ENCODE results near the gene INMT.

Gene INMT

DNA sequence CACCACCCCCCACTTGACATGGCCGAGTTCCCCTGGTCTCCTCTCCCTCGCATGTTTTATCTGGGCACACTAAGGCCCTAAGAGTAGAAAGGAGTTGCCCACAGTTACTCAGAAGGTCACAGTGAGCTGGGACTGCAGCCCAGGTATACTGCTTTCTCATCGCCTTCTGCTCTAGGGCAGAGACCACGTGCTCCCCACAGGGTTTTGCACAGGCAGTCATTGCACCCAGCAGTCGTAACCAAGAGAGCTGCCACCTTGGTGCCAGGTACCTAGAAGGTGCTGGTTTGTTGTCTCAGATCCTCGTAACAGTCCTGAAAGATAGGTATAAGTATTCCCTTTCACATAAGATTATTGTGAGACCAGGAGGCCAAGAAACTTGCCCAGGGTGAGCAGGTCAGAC lies 21.0 kb downstream of the INMT start:
- Histone ChIP-seq H3K9me3 (ENCODE audit: low read length) (no peaks in the 10 kb centered on the region), H3K27me3 (ENCODE audit: insufficient read depth, low read length) (no peaks in the 10 kb centered on the region), H3K4me1 (ENCODE audit: insufficient read depth, low read length, severe bottlenecking) (peaks cover 13% of the 10 kb centered on the region), H3F3A (ENCODE audit: insufficient read depth, low read length) (no peaks in the 10 kb centered on the region), H3K27ac (ENCODE audit: low read depth, low read length, poor library complexity, severe bottlenecking) (no peak overlapping the region), H3K79me2 (ENCODE audit: insufficient read depth, low read length) (no peaks in the 10 kb centered on the region), H3K9me2 (ENCODE audit: low read depth, low read length) (no peaks in the 10 kb centered on the region), H3K4me3 (ENCODE audit: low read depth, low read length, poor library complexity, severe bottlenecking) (no peak overlapping the region), H3K4me2 (ENCODE audit: low read length) (no peak overlapping the region), H3K36me3 (ENCODE audit: insufficient read depth, low read length) (no peaks in the 10 kb centered on the region; the same call in 1 of the 2 replicates), H2AFZ (ENCODE audit: low read length) (no peak overlapping the region), H4K20me1 (ENCODE audit: insufficient read depth, low read length) (no peaks in the 10 kb centered on the region), H3K9ac (ENCODE audit: low read length) (no peak overlapping the region)
- TF ChIP-seq, protein P1, sequence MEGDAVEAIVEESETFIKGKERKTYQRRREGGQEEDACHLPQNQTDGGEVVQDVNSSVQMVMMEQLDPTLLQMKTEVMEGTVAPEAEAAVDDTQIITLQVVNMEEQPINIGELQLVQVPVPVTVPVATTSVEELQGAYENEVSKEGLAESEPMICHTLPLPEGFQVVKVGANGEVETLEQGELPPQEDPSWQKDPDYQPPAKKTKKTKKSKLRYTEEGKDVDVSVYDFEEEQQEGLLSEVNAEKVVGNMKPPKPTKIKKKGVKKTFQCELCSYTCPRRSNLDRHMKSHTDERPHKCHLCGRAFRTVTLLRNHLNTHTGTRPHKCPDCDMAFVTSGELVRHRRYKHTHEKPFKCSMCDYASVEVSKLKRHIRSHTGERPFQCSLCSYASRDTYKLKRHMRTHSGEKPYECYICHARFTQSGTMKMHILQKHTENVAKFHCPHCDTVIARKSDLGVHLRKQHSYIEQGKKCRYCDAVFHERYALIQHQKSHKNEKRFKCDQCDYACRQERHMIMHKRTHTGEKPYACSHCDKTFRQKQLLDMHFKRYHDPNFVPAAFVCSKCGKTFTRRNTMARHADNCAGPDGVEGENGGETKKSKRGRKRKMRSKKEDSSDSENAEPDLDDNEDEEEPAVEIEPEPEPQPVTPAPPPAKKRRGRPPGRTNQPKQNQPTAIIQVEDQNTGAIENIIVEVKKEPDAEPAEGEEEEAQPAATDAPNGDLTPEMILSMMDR (IDR thresholded peaks at IDR 0.05; ENCODE audit: low read length): no peak
- no peak for TF ChIP-seq EZH2 (IDR thresholded peaks at IDR 0.05; ENCODE audit: borderline replicate concordance, low read length)

DNA sequence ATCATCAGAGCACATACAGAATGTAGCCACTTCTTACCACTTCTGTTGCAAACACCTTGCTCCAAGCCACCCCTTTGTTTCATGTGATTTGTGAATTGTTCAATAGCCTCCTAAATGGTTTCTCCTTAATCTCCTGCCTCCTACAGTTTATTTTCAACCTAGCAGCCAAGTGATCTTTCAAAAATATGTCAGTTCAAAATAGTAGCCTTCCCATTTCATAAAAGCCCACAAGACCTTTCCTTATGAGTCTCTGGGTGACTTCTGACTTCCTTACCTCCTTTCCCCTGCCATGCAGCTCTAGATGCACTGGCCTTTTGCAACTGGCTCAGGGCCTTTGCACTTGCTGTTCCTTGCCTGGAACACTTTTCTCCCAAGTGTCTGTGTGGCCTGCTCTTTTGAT lies 24.1 kb downstream of the INMT start:
- TF ChIP-seq, protein P1 (IDR thresholded peaks at IDR 0.05; ENCODE audit: low read length): no peak
- no peak for TF ChIP-seq EZH2 (IDR thresholded peaks at IDR 0.05; ENCODE audit: borderline replicate concordance, low read length)
- Histone ChIP-seq H3K9ac (ENCODE audit: low read length) (no peak overlapping the region), H3K36me3 (ENCODE audit: insufficient read depth, low read length) (no peaks in the 10 kb centered on the region; the same call in 1 of the 2 replicates), H2AFZ (ENCODE audit: low read length) (no peak overlapping the region), H3K4me3 (ENCODE audit: low read depth, low read length, poor library complexity, severe bottlenecking) (no peak overlapping the region), H3K9me2 (ENCODE audit: low read depth, low read length) (no peaks in the 10 kb centered on the region), H3K9me3 (ENCODE audit: low read length) (no peaks in the 10 kb centered on the region), H3K4me2 (ENCODE audit: low read length) (no peak overlapping the region), H3K4me1 (ENCODE audit: insufficient read depth, low read length, severe bottlenecking) (peaks cover 9% of the 10 kb centered on the region), H3K27me3 (ENCODE audit: insufficient read depth, low read length) (no peaks in the 10 kb centered on the region), H3K27ac (ENCODE audit: low read depth, low read length, poor library complexity, severe bottlenecking) (no peak overlapping the region), H3K79me2 (ENCODE audit: insufficient read depth, low read length) (no peaks in the 10 kb centered on the region), H4K20me1 (ENCODE audit: insufficient read depth, low read length) (no peaks in the 10 kb centered on the region), H3F3A (ENCODE audit: insufficient read depth, low read length) (no peaks in the 10 kb centered on the region)

DNA sequence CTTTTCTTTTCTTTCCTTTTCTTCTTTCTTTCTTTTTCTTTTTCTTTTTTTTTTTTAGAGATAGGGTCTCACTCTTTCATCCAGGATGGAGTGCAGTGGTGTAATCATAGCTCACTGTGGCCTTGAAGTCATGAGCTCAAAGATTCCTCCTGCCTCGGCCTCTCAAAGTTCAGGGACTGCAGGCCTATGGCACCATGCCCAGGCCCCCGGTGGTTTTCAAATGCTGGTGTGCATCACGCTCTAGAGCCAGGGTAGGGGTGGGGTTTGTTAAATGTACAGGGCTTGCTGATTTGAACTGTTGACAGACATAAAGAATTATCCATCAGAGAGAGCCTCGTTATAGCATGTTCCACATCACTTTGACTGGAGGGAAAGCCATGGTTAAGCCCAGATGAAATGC lies 25.0 kb downstream of the INMT start:
- Histone ChIP-seq H3K4me2 (ENCODE audit: low read length) (no peak overlapping the region), H3K27me3 (ENCODE audit: insufficient read depth, low read length) (no peaks in the 10 kb centered on the region), H3K9ac (ENCODE audit: low read length) (no peak overlapping the region), H3K9me3 (ENCODE audit: low read length) (no peaks in the 10 kb centered on the region), H3K36me3 (ENCODE audit: insufficient read depth, low read length) (peaks cover 2% of the 10 kb centered on the region; the same call in 1 of the 2 replicates), H3F3A (ENCODE audit: insufficient read depth, low read length) (no peaks in the 10 kb centered on the region), H3K27ac (ENCODE audit: low read depth, low read length, poor library complexity, severe bottlenecking) (no peak overlapping the region), H3K79me2 (ENCODE audit: insufficient read depth, low read length) (no peaks in the 10 kb centered on the region), H2AFZ (ENCODE audit: low read length) (no peak overlapping the region), H3K4me1 (ENCODE audit: insufficient read depth, low read length, severe bottlenecking) (peaks cover 5% of the 10 kb centered on the region), H3K9me2 (ENCODE audit: low read depth, low read length) (no peaks in the 10 kb centered on the region), H4K20me1 (ENCODE audit: insufficient read depth, low read length) (no peaks in the 10 kb centered on the region), H3K4me3 (ENCODE audit: low read depth, low read length, poor library complexity, severe bottlenecking) (no peak overlapping the region)
- TF ChIP-seq, protein P1 (IDR thresholded peaks at IDR 0.05; ENCODE audit: low read length): no peak
- TF ChIP-seq EZH2 (IDR thresholded peaks at IDR 0.05; ENCODE audit: borderline replicate concordance, low read length): no peak

Data from OCI-LY1 (cell line).